GM12865 (cell line): ENCODE measurements around the gene CHSY3.

ENCODE experiments used
- DNase-seq: peaks from one replicate; pipeline ENCODE4 v3.0.0; 2010; ENCODE audit warnings: low read depth
- H3K4me3 ChIP-seq: 2 replicates; pipeline ENCODE4 v1.5.1; 2011; ENCODE audit warnings: mild to moderate bottlenecking, low read depth, low read length, control low read depth
- TF ChIP-seq, protein P1 (sequence below): IDR thresholded peaks from 2 replicates; pipeline ENCODE4 v1.5.1; 2011; ENCODE audit warnings: low read length, control low read depth, low read depth, inconsistent platforms; ENCODE audit not compliant: insufficient read depth; ENCODE audit errors: missing control alignments

The CHSY3 gene

DNA sequence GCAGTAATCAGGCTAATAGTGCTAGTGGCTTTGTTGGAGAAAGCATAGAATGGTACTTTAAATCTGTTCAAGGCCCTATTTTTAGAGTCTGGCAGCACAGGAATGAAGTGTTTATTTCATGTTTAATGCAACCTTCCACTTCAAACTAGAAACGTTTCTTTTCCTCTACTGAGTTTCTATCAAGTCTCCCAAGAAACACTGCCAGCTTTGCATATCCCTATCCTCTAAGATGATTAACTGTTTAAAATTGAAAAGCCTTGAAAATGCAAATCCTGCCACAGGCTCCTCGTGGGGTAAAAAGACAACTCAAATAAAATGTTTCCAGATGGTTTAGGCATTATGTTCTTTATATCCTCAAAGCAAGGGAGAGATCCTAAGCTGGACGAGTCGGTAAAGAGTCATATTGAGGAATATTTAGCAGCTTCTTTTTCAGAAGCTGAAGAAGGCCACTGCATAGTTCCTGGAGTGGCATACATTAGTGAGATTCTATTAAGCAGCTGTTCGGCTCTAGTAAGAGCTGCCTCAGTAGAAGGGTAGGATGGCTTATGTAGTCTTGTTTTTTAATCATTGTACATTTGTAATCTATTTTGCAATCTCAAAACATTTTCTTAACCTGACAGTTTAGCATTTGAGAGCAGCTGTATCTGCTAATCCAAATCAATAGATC lies 251.2 kb downstream of the CHSY3 start:
- no peak overlapping the region for H3K4me3 ChIP-seq
- no peak for DNase-seq
- TF ChIP-seq, protein P1, sequence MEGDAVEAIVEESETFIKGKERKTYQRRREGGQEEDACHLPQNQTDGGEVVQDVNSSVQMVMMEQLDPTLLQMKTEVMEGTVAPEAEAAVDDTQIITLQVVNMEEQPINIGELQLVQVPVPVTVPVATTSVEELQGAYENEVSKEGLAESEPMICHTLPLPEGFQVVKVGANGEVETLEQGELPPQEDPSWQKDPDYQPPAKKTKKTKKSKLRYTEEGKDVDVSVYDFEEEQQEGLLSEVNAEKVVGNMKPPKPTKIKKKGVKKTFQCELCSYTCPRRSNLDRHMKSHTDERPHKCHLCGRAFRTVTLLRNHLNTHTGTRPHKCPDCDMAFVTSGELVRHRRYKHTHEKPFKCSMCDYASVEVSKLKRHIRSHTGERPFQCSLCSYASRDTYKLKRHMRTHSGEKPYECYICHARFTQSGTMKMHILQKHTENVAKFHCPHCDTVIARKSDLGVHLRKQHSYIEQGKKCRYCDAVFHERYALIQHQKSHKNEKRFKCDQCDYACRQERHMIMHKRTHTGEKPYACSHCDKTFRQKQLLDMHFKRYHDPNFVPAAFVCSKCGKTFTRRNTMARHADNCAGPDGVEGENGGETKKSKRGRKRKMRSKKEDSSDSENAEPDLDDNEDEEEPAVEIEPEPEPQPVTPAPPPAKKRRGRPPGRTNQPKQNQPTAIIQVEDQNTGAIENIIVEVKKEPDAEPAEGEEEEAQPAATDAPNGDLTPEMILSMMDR: no peak

DNA sequence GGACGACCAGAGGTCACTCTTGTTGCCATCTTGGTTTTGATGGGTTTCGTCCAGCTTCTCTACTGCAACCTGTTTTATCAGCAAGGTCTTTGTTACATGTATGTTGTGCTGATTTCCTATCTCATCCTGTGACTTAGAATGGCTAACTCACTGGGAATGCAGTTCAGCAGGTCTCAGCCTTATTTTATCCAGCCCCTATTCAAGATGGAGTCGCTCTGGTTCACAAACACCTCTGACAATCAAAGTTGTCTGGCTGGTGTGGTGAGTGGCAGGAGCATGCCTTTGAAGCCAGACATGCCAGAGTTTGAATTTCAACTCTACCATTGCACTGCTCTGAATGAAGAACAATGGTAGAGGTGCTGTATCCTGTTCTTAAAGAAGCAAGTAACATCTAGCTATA lies 253.8 kb downstream of the CHSY3 start:
- DNase-seq: no peak
- H3K4me3 ChIP-seq: no peak overlapping the region
- TF ChIP-seq, protein P1: no peak

DNA sequence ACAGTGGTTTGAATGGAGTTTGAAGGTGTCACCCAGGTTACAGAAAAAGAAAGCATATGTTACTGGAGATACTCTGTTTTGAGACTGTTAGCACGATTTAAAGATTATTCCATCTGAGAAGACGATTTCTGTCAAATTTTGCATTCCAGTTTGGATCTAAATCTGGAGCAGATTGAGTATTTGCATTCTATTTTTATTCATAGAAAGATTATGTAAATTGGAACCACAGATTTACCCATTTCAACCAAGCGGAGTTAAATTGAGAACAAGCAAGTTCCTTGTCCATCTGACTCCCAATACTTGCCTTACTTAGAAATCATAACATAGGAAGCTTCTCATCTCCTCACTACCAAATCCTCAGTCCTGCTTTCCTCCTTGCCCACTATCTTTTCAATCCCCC lies 255.7 kb downstream of the CHSY3 start:
- TF ChIP-seq, protein P1: no peak
- H3K4me3 ChIP-seq: no peak overlapping the region
- DNase-seq: no peak

DNA sequence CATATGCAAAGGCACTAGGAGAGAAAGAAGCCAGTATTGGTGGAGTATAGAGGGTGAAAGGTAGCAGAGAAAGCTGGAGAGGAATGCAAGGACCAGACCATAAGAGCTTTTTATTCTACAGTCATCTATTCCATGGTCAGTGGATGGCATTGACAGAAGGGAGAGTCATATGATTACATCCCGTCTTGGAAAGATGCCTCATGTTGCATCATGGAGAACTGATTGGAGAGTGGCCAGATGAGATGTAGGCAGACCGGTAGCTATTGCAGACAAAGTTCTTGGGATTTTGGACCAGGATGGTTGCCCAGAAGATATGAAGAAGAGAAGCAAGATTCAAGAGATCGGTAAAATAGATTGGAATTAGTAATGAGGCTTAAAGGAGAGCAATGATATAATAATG lies 260.7 kb downstream of the CHSY3 start:
- no peak for DNase-seq
- TF ChIP-seq, protein P1: no peak
- H3K4me3 ChIP-seq: no peak overlapping the region

DNA sequence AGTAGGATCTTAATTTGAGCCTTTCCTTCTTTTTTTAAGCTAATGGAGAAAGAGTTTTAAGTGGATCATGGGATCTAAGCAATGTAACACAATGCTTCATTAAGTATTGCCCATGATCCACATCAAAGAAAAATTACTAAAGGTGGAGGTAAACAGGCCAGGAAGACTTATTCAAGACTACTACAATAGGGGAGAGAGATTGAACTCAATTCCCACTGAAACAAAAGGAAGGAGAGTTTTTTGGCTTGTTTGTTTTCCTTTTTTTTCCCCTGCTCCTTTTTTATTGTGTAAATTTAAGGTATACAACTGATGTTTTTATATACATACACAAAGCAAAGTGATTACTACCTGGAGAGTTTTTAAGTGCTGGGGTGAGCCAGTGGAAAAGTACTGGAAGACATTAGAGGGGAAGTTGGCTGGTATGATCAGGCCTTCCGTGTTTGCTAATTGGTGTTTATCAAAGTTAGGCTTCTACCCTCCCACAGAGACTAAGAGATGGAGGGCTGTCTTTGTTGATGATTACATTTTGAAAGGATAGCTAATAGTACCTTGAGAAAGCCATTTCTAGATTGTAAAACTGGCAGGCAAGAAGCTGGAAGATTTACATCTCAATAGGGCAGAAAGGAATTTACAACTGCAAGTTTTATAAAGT lies 262.7 kb downstream of the CHSY3 start:
- no peak overlapping the region for H3K4me3 ChIP-seq
- TF ChIP-seq, protein P1: no peak
- DNase-seq: no peak

DNA sequence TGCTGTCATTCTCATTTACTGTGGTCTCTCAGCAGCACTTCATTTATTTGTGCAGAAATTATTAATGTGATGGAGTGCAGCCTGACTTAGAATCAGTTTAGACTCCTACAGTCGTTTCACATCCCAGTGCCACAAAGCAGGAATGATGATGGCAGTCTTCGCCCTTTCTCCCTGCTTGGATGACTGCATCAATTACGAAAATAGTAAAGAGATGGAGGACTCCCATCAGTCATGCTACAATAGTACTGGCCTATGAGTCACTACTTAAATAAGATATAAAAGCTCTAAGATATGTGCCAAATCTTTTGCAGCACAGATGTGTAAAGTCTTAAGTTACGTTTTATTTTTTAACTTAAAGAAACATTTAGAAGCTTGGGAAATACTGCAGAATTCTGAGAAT lies 263.9 kb downstream of the CHSY3 start:
- DNase-seq: no peak
- H3K4me3 ChIP-seq: no peak overlapping the region
- TF ChIP-seq, protein P1: no peak

DNA sequence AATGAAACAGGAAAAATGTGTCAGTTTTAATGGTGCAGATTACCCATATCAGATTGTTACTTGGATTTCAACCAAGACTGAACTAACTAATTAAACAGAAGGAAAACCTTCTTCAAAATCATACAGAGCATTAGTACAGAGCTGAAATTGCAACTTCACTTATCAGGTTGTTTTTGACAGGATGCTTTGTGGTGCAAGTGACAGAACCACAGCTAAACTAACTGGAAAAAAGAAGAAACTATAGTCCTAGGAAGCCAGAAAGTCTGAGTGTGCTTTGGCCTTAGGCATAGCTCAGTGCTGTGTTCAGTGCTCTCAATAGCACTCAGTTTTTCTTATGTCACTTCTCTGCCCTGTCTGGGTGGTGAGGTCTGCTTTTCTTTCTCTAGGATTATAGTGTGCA lies 267.4 kb downstream of the CHSY3 start:
- H3K4me3 ChIP-seq: no peak overlapping the region
- TF ChIP-seq, protein P1: no peak
- DNase-seq: no peak
